Measurements from ENCODE around the gene KCNQ1.

GRCh38 chr11:2530131-2530854 lies 85.5 kb downstream of the KCNQ1 start:
- no peak for TF ChIP-seq POLR2A (IDR thresholded peaks at IDR 0.05; ENCODE audit: low read depth, low read length)
- no peak for TF ChIP-seq POLR2AphosphoS5 (IDR thresholded peaks at IDR 0.05; ENCODE audit: low read depth, low read length)

Data from GM12892 (cell line).